IMR-90 (cell line): ENCODE measurements around the gene ADGRV1.
"Not testable (repeated sequence)": the region's sequence is repeated elsewhere in the genome, so short reads cannot be mapped to it uniquely, and the experiment has no call there.

ENCODE experiments used
- BHLHE40 ChIP-seq: fragments of 150-350 bp; IDR thresholded peaks from 2 replicates; pipeline ENCODE4 v1.6.1; 2016; ENCODE audit warnings: mild to moderate bottlenecking, low read depth, low read length
- CEBPB ChIP-seq: IDR thresholded peaks from 2 replicates; pipeline ENCODE4 v1.6.1; 2012; ENCODE audit warnings: low read depth, low read length, improper control_type of control experiment
- CTCF ChIP-seq: conservative IDR thresholded peaks from 2 replicates; pipeline ENCODE4 v1.5.1; 2012; ENCODE audit warnings: mild to moderate bottlenecking, low read depth, low read length, improper control_type of control experiment
- ELK1 ChIP-seq: fragments of 150-350 bp; IDR thresholded peaks from 2 replicates; pipeline ENCODE4 v1.6.1; 2016; ENCODE audit warnings: low read depth, mild to moderate bottlenecking, low read length, moderate library complexity, borderline replicate concordance
- FOS ChIP-seq: fragments of 150-350 bp; IDR thresholded peaks from 2 replicates; pipeline ENCODE4 v1.6.1; 2016; ENCODE audit warnings: low read depth, low read length
- MAFK ChIP-seq: IDR thresholded peaks from 2 replicates; pipeline ENCODE4 v1.6.1; 2012; ENCODE audit warnings: low read depth, low read length, improper control_type of control experiment
- MAZ ChIP-seq: IDR thresholded peaks from 2 replicates; pipeline ENCODE4 v1.6.1; 2012; ENCODE audit warnings: low read depth, mild to moderate bottlenecking, low read length, improper control_type of control experiment, moderate library complexity, borderline replicate concordance
- MXI1 ChIP-seq: IDR thresholded peaks from 2 replicates; pipeline ENCODE4 v1.6.1; 2012; ENCODE audit warnings: low read depth, mild to moderate bottlenecking, low read length, moderate library complexity, borderline replicate concordance
- NFE2L2 ChIP-seq: fragments of 150-350 bp; IDR thresholded peaks from 2 replicates; pipeline ENCODE4 v1.6.1; 2016; ENCODE audit warnings: low read depth, mild to moderate bottlenecking, low read length
- POLR2A ChIP-seq: IDR thresholded peaks from 2 replicates; pipeline ENCODE4 v1.6.1; 2012; ENCODE audit warnings: mild to moderate bottlenecking, low read depth, low read length
- RAD21 ChIP-seq: IDR thresholded peaks from 2 replicates; pipeline ENCODE4 v1.6.1; 2012; ENCODE audit warnings: low read length, improper control_type of control experiment
- RFX5 ChIP-seq: IDR thresholded peaks from 2 replicates; pipeline ENCODE4 v1.8.0; 2012; ENCODE audit warnings: low read depth, mild to moderate bottlenecking, low read length, moderate library complexity
- SMC3 ChIP-seq: fragments of 150-350 bp; IDR thresholded peaks from 2 replicates; pipeline ENCODE4 v1.6.1; 2016; ENCODE audit warnings: low read depth, mild to moderate bottlenecking, antibody characterized with exemption, low read length, moderate library complexity

- TF ChIP-seq POLR2A, CTCF, RAD21, SMC3, ELK1, MXI1, BHLHE40, CEBPB, MAZ, RFX5, MAFK, NFE2L2, FOS: not testable (repeated sequence)
Measured at GRCh38 chr5:90668079-90668565, 109.5 kb downstream of the ADGRV1 start.
